Activated CD8-positive, alpha-beta memory T cell treated with anti-CD3 and anti-CD28 coated beads for 24 hours (primary cell): ENCODE measurements around the gene TNS1.

Experiments
- DNase-seq: peaks from one replicate; pipeline ENCODE4 v3.0.0-alpha.2; 2020

Gene TNS1

GRCh38 chr2:217906798-217907197, 96.0 kb downstream of the TNS1 start:
- DNase-seq = no peak

- no peak for DNase-seq
Observed at GRCh38 chr2:217905896-217906295, 96.9 kb downstream of the TNS1 start.

GRCh38 chr2:217905395-217905794, 97.4 kb downstream of the TNS1 start:
- DNase-seq = no peak

- DNase-seq = no peak
Observed at GRCh38 chr2:217904614-217904965, 98.2 kb downstream of the TNS1 start.

- no peak for DNase-seq
Observed at GRCh38 chr2:217903859-217904613, 98.8 kb downstream of the TNS1 start.

- no peak for DNase-seq
Observed at GRCh38 chr2:217903142-217903858, 99.5 kb downstream of the TNS1 start.

- no peak for DNase-seq
Observed at GRCh38 chr2:217902379-217903141, 100.2 kb downstream of the TNS1 start.

GRCh38 chr2:217901835-217902378, 100.9 kb downstream of the TNS1 start:
- no peak for DNase-seq

GRCh38 chr2:217901400-217901799, 101.4 kb downstream of the TNS1 start:
- DNase-seq = no peak

- DNase-seq = no peak
Observed at GRCh38 chr2:217900780-217901360, 101.9 kb downstream of the TNS1 start.

- DNase-seq = no peak
Observed at GRCh38 chr2:217900010-217900779, 102.6 kb downstream of the TNS1 start.

GRCh38 chr2:217899231-217900009, 103.4 kb downstream of the TNS1 start:
- no peak for DNase-seq

- no peak for DNase-seq
Observed at GRCh38 chr2:217897816-217898806, 104.7 kb downstream of the TNS1 start.

GRCh38 chr2:217897091-217897715, 105.6 kb downstream of the TNS1 start:
- no peak for DNase-seq

- no peak for DNase-seq
Observed at GRCh38 chr2:217895070-217895635, 107.6 kb downstream of the TNS1 start.

GRCh38 chr2:217893440-217893839, 109.4 kb downstream of the TNS1 start:
- DNase-seq = no peak

GRCh38 chr2:217892560-217892959, 110.2 kb downstream of the TNS1 start:
- no peak for DNase-seq

GRCh38 chr2:217890445-217890844, 112.3 kb downstream of the TNS1 start:
- no peak for DNase-seq

- DNase-seq = no peak
Observed at GRCh38 chr2:217889656-217890055, 113.1 kb downstream of the TNS1 start.
